GM18526 (cell line): ENCODE results near the gene MAGI2.

Experiments
- POLR2A ChIP-seq: IDR thresholded peaks from 3 replicates; pipeline ENCODE4 v1.6.1; 2011; ENCODE audit not compliant: insufficient read length; ENCODE audit errors: extremely low read depth

MAGI2 gene

DNA sequence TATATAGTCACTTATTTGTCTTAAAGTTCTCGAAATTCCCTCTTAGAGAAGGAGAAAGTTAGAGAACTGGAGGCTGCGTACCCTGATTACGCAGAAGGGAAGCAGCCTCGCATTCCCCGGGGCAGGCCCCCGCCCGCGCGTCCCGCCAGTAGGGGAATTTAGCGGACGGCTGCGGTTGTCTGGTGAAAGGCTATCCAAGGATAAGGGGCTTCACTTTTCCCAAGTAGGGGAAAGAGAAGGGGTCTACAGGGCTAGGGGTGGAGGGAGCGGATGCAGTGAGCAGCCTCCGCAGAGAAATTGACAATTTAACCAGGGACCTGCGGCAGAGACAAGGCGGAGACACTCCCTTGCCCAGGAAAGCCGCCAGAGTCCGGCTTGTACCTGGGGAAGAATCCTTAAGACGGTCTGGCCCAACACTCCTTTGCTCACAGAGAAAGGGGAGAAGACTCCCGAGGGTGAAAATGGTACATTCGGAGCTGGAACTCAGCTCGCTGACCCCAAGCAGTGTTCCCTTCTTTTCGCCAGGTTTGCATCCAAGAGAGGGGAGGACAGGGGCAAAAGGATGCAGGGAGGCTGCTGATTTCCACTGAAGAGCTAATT, 994 bp upstream of the MAGI2 start:
- no peak for TF ChIP-seq POLR2A

DNA sequence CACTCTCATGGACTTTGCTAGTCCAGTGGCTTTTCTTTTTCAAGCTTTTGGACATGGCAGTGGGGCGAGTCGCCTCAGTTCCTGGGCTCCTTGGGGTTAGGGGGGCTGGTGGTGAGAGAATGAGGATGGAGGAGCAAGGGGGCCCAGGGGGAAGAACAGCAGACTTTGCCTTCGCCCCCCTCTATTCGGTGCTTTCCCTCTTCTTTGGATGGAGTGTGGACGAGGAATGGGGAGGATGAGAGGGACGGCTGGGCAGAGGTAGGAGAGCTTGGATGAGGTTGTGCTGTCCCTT, 255 bp downstream of the MAGI2 start:
- TF ChIP-seq POLR2A: no peak

DNA sequence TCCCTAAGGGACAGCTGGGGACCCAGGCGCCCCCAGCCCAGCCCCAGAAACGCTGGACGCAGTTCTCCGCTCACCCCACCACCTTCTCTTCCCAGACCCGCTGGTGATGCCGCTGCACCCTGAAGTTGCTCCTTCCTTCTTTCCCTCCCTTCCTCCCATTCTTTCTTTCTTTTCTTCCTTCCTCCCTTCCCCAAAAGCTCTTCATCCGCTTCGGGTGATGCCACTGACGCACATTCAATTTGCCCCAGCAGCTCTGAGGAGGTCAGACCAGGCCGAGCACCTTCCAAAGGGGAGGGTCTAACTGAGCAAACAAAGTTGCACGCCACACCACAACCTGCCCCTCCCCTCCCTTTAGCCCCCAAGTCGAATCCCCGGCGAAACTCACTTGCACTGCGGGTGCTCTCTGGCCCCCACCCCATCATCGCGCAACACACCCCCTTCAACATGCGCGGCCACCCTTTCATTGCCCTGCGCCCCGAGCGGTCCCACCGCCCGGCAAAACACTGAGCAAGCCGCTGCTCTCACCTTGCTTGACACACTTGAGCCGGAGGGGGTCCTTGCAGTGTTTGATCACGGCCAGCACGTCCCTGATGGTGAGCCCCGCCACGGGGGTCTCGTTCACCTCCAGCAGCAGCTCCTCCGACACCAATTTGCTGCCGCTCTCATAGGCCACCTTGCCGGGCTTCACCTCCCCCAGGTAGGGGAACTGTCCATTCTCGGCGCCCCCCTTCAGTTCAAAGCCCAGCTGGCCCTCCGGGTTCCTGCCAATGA, 787 bp downstream of the MAGI2 start:
- TF ChIP-seq POLR2A: no peak

DNA sequence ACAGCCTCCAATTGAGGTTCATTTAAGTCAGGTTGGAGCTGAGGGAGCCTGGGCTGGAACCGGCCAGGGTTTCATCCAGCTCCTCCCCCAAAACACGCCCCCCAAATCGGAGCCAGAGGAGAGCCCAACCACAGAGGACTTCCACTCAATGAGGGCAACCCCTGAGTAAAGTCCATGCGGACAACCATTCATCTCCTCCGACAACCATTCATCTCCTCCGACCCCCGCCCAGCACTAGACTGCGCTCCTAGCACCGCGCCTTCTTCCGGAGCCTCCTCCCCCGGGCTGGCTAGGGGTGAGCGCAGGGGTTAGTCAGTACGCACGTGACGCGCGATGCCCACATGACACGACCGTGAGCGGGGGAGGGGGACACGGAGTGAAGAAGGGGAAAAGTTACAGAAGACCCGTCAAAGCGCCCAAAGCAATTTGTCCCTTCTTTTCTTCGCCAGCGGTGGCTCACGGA, 1.4 kb downstream of the MAGI2 start:
- TF ChIP-seq POLR2A: no peak

DNA sequence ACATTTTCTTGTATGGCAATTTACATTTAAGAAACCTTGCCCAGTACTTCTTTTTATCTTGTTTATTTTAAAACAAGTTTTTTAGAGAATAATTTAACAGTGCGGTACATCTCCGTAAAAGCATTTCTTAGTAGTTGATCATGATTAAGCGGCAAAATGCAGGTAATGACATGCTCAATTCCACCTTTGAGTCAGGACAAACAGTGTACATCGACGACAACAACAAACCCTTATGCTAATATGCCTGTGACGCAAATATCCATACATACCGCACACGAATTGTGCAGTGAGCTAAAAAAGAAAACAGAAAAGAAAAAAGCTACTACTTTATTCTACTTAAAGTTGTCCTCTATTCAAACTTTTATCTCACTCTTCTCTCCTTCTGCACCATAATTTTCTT, 1.9 kb downstream of the MAGI2 start:
- no peak for TF ChIP-seq POLR2A

DNA sequence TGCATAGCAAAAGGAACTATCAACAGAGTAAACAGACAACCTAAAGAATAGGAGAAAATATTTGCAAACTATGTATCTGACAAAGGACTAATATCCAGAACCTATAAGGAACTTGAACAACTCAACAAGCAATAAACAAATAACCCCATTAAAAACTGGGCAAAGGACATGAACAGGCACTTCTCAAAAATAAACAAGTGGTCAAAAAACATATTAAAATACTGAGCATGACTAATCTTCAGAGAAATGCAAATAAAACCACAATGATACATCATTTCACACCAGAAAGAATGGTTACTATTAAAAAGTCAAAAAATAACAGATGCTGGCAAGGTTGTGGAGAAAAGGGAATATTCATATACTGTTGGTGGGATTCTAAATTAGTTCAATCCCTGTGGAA, 17.1 kb downstream of the MAGI2 start:
- no peak for TF ChIP-seq POLR2A

DNA sequence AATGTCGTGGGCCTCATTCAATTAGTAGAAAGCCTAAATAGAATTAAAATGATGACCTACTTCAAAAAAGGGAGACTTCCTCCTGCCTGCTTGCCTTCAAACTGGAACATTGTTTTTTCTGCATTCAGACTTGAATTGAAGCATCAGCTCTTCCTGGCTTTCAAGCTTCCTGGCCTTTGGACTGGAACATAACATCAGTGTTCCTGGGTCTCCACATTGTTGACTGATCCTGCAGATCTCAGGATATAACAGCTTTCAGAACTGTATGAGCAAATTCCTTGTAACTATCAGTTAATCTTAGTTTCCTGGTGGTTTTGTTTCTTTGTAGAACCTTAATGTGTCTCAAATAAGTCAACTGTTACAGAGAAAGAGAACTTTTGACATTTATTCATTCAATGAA, 18.6 kb downstream of the MAGI2 start:
- no peak for TF ChIP-seq POLR2A

DNA sequence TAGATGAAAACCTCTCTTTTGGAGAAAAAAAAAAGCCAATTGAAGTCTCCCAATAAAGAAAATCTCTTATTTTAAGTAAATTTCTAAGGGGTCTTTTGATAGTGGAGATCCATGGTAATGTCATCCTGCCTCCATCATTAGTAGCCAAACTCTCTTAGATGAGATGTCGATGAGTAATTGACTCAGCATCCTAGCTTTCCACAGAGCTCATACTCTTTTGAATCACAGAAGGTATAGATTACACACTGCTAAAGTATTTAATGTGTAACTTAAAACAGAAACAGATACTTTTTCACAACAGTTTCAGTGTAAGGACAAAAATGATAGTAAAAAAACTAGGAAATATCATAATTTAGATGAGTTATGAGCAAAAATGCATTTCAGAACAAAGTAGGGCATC, 19.4 kb downstream of the MAGI2 start:
- TF ChIP-seq POLR2A: no peak

DNA sequence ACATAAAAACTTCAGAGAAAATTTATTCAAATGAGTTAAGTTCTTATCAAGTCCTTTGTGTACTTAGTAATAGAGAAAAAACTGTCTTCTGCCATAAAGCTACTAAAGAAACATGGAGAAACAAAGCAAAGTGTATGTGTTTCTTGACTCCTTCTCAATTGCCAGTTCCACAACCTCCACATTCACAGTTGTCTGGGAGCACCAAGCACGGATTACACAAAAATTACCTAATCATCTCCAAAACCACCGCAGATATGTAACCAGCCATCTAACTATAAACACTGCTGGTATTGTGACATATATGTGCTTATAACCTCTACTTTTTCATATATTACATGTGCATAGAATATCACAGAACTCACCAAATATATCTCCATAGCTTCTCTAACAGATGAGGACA, 23.1 kb downstream of the MAGI2 start:
- no peak for TF ChIP-seq POLR2A

DNA sequence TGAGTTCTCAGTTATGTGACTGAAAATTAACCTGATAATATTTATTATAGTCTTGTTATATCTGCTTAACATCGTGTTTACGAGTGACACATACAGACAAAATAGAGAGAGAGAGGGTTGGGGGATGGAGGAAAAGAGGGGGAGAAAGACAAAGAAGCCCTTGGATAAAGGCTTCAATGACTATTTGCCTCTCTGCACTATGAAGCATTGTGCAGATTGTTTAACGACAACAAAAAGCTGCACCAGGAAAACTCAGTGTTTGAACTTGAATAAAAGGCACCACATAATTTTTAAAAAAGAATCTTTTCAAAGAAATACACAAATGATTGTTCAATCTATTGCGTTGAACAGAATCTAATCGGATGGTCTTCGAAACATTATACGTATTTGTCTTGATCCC, 27.8 kb downstream of the MAGI2 start:
- TF ChIP-seq POLR2A: no peak

DNA sequence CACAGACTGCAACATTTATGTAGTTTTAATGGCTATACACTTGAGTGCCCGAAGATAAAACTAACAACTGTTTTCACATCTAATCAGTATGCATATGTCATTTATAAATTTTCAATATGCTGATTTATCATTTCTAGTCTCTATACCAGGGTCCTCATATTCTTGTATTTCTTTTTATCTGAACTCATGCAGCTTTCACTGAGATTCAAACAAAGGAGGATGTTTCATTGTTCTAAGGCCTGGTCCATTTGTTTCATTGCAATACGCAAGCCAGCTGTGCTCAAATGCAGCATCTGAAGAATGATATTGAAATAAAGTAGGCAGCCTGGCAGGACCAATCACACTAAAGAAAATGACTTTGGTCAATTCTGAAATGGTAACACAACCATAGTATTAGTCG, 31.7 kb downstream of the MAGI2 start:
- TF ChIP-seq POLR2A: no peak

DNA sequence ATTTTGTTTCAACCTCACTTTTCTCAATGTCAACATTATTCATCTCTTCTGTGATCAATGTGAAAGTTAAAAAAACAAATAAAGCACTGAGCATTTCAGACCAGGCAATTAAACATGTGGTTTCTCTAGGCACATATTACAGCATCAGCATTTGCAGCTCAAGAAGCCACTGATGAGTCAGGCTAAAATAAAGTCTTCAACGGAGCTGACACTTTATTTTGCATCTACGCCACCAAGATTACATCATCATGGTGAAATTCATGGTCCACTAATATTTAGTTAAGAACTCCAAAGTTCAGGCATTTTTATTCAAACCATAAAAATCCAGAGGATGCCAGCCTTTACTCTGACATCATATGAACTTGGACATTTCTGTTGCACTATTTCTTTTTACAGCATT, 33.0 kb downstream of the MAGI2 start:
- TF ChIP-seq POLR2A: no peak

DNA sequence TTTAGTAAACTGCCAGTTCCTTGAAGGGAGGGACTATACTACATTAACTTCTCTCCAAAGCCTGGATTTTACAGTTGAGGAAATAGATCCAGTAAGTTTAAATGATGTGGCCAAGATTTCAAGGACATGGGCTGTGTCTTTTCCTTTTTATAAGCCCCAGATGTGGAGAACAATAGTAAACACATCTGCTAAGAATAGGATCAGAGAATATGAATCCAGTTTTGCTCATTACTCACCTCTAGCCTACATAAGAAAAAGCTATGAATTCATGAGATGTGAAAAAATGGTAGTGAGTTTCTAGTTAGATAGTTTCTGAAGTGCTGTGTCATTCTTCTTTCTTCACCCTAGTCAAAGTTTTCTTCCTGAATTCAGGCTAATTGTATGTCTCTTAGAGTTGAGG, 38.6 kb downstream of the MAGI2 start:
- TF ChIP-seq POLR2A: no peak

DNA sequence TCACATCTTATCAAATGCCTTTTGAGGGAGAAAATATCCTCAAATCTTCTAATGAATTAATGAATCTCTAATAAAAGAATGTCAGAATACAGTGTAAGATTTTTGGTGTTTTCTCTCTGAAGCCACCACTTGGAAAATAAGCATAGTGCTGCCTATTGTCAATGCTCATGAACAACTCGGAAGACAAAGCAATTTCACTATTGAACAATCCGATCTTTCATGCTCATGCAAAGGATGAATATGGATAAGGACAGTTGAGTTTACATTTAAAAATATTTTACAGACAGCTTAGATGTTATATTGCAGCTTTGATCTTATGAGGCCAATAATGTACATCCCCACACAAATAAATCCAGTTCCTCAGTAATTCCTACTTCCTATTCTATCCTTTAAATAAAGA, 40.6 kb downstream of the MAGI2 start:
- no peak for TF ChIP-seq POLR2A

DNA sequence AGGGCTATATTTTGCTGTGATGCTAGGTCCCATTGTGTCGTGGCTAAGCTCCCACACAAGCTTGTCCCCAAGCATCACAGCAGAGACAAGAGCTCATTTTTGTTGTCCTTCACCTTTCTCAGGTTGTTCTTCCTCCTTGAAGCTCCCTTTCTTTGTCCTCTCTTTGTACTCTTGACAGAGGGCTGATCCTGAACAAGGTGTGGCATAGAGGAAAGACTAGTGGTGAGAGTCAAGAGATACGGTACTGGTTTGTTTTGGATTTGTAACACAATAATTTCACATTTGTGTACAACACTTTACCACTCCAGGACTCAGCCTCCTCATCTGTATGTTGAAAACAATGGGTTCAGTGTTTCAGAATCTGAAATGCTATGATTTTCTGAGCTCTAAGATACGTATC, 41.0 kb downstream of the MAGI2 start:
- no peak for TF ChIP-seq POLR2A

DNA sequence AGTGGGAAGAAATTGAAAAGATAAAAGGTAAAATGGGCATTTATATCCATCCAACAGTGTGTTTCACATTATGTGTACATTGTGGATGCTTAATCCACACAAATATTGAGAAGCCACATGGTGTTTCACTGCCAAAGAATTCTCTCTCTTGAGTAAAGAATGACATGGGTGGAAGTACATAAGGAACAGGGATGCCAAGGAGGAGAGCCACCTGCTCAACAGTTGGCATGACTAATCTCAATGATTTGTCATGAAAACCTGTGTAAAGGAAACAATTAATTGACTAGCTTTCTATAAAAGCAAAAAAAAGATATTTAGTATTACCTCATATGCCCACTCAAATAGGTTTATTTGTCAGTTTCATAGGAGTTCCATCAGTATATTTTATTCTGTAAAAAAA, 43.1 kb downstream of the MAGI2 start:
- TF ChIP-seq POLR2A: no peak

DNA sequence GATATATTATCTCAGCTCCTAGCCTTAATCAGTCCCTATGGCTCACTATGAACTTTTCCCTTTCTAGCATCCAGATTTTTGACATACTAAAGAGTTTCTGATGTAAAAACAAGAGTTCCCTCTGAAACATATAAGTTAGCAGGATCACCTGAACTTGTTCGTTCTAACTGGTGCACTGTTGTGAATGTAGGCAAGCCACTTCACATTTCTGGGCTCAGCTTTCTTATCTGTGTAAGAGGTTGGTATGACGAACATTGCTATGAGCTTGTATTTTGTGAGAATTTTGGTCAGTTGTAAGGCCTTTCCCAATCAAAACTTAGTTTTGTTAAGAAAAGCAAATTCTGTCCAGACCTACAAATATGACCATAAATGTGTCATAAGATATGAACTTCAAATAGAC, 46.1 kb downstream of the MAGI2 start:
- TF ChIP-seq POLR2A: no peak
